ENCODE results near the gene UBE3C.

Gene UBE3C

DNA sequence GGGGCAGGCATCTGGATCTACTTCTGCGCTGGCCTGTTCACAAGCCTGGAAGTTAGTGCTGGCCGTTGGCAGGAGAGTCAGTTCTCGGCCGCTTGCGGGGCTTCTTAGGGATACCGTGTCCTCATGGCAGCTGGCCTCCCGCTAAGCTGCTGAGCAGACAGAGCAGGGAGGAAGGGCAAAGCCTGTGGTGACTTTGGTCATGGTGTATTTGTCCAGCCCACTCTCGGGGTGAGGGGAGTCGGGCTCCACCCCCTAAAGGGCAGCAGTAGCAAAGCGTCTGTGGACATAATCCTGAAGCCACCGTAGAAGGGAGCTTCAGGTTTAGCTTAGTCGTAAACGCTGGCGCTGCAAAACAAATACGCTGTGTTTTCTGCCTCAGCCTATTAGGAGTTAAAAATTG, 12.2 kb downstream of the UBE3C start:
- Histone ChIP-seq H2AK5ac (ENCODE audit: low read length) (no peak overlapping the region), H2AFZ (ENCODE audit: insufficient read depth, low read length, poor library complexity) (no peak overlapping the region), H2BK5ac (ENCODE audit: low read depth, low read length, poor library complexity) (no peak overlapping the region), H3K14ac (ENCODE audit: low read length) (no peak overlapping the region), H2BK120ac (ENCODE audit: insufficient read depth, low read length, poor library complexity) (no peak overlapping the region), H3K36me3 (ENCODE audit: control insufficient read depth in 1 of 2, insufficient read depth in 2 of 2, low read length in 2 of 2) (no peaks in the 10 kb centered on the region), H3K79me1 (ENCODE audit: low read length) (no peaks in the 10 kb centered on the region), H4K8ac (ENCODE audit: low read depth, low read length) (no peak overlapping the region), H3K4me2 (ENCODE audit: low read length) (no peak overlapping the region), H3K23ac (ENCODE audit: low read length) (no peak overlapping the region), H3K4ac (ENCODE audit: low read depth, low read length) (peak overlapping the region; percentile 90), H4K91ac (ENCODE audit: low read depth, low read length) (no peak overlapping the region), H3K4me1 (ENCODE audit: control insufficient read depth in 1 of 2, insufficient read depth in 2 of 2, low read length in 2 of 2) (no peaks in the 10 kb centered on the region), H3K4me3 (ENCODE audit: low read depth, low read length) (no peak overlapping the region), H4K12ac (ENCODE audit: low read depth, low read length) (peak overlapping the region; percentile 51), H3K79me2 (ENCODE audit: control insufficient read depth, insufficient read depth, low read length, poor library complexity) (peaks cover 18% of the 10 kb centered on the region), H3K27me3 (ENCODE audit: insufficient read depth, low read length) (no peaks in the 10 kb centered on the region), H2BK12ac (ENCODE audit: low read length) (no peak overlapping the region), H3K27ac (ENCODE audit: low read depth, low read length) (no peak overlapping the region), H3K9me3 (ENCODE audit: insufficient read depth, low read depth, low read length) (no peaks in the 10 kb centered on the region), H3K9ac (ENCODE audit: low read length) (no peak overlapping the region), H3K18ac (ENCODE audit: low read length) (peak overlapping the region; percentile 40)
- no CpG with 5 or more reads among the region's 15 CpGs for WGBS (ENCODE audit: extremely low coverage, insufficient coverage, insufficient read length)
- no peak for DNase-seq

DNA sequence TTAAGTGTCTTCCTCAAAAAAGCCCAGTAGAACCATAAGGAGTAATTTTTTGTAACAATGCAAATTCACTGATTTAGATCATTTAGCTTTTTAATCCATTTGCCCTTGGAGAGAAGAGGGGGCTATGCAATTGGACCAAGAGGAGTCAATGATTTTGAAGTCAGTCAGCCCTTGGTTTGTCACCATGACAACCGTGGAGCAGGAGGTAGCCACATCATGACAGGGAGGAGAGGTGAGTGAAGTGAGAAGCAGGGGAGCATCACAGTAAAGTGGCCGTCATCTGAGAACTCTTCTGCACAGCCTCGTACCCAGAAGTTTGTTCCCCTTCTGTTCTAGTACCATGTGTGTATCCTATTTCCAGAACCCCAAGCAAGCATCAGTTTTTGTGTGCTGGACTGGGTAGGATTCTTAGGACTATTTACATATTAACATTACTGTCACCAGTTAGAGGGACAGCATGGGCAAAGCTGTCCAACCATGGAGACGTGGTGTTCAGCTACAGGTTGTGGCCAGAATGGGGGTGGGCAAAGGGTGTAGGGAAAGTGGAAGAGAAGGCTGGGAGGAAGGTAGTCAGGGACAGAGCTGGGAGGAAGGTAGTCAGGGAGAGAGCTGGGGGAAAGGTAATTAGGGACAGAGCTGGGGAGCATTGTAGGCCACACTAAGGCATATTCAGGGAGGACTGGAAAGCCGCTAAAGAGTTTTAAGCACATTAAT, 13.1 kb downstream of the UBE3C start:
- Histone ChIP-seq H3K4me2 (ENCODE audit: low read length) (no peak overlapping the region), H3K23ac (ENCODE audit: low read length) (no peak overlapping the region), H3K36me3 (ENCODE audit: control insufficient read depth in 1 of 2, insufficient read depth in 2 of 2, low read length in 2 of 2) (no peaks in the 10 kb centered on the region), H4K91ac (ENCODE audit: low read depth, low read length) (no peak overlapping the region), H3K18ac (ENCODE audit: low read length) (no peak overlapping the region), H3K4me3 (ENCODE audit: low read depth, low read length) (no peak overlapping the region), H2BK12ac (ENCODE audit: low read length) (no peak overlapping the region), H2BK120ac (ENCODE audit: insufficient read depth, low read length, poor library complexity) (no peak overlapping the region), H3K9ac (ENCODE audit: low read length) (no peak overlapping the region), H3K4me1 (ENCODE audit: control insufficient read depth in 1 of 2, insufficient read depth in 2 of 2, low read length in 2 of 2) (no peaks in the 10 kb centered on the region), H2BK5ac (ENCODE audit: low read depth, low read length, poor library complexity) (no peak overlapping the region), H3K79me1 (ENCODE audit: low read length) (no peaks in the 10 kb centered on the region), H3K79me2 (ENCODE audit: control insufficient read depth, insufficient read depth, low read length, poor library complexity) (peaks cover 16% of the 10 kb centered on the region), H3K9me3 (ENCODE audit: insufficient read depth, low read depth, low read length) (no peaks in the 10 kb centered on the region), H3K27me3 (ENCODE audit: insufficient read depth, low read length) (no peaks in the 10 kb centered on the region), H3K14ac (ENCODE audit: low read length) (no peak overlapping the region), H2AFZ (ENCODE audit: insufficient read depth, low read length, poor library complexity) (no peak overlapping the region), H4K8ac (ENCODE audit: low read depth, low read length) (no peak overlapping the region), H4K12ac (ENCODE audit: low read depth, low read length) (no peak overlapping the region), H3K27ac (ENCODE audit: low read depth, low read length) (no peak overlapping the region), H3K4ac (ENCODE audit: low read depth, low read length) (peak overlapping the region; percentile 58), H2AK5ac (ENCODE audit: low read length) (no peak overlapping the region)
- DNase-seq: no peak
- no CpG with 5 or more reads among the region's 5 CpGs for WGBS (ENCODE audit: extremely low coverage, insufficient coverage, insufficient read length)

DNA sequence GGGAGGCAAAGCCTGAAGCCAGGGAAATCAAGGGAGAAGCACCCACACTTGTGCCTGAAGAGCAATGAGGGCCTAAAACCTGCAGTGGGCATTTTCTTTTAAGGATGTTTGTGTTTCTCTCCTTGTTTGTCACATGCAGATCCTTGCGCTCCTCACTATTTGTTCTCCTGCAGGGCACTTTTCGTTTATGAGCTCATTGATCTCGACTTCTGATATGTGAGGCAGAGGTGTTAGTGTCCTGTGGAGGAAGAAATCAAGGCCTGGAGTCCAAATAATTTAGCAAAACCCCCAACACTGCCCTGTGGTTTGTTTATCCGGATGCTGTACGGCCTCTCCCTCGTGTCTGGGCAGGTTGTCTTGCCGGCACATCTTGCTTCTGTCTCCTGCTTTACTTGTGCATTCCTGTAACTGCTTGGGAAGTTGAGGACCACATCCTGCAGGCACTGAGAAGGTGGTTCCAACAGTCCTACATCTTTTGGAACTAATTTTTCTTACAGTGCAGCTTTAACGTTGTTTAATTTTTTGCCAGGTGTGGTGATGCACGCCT, 13.7 kb downstream of the UBE3C start:
- no peak overlapping the region for H3K18ac ChIP-seq (ENCODE audit: low read length)
- no peaks in the 10 kb centered on the region for H3K27me3 ChIP-seq (ENCODE audit: insufficient read depth, low read length)
- H3K27ac ChIP-seq (ENCODE audit: low read depth, low read length): no peak overlapping the region
- no CpG with 5 or more reads among the region's 9 CpGs for WGBS (ENCODE audit: extremely low coverage, insufficient coverage, insufficient read length)
- no peak overlapping the region for H2AFZ ChIP-seq (ENCODE audit: insufficient read depth, low read length, poor library complexity)
- no peaks in the 10 kb centered on the region for H3K9me3 ChIP-seq (ENCODE audit: insufficient read depth, low read depth, low read length)
- no peak overlapping the region for H3K4me3 ChIP-seq (ENCODE audit: low read depth, low read length)
- no peak overlapping the region for H2BK5ac ChIP-seq (ENCODE audit: low read depth, low read length, poor library complexity)
- H3K79me1 ChIP-seq (ENCODE audit: low read length): no peaks in the 10 kb centered on the region
- no peak overlapping the region for H3K4me2 ChIP-seq (ENCODE audit: low read length)
- H3K14ac ChIP-seq (ENCODE audit: low read length): no peak overlapping the region
- no peak overlapping the region for H4K8ac ChIP-seq (ENCODE audit: low read depth, low read length)
- H3K4ac ChIP-seq (ENCODE audit: low read depth, low read length): peak overlapping the region; percentile 80
- H3K9ac ChIP-seq (ENCODE audit: low read length): no peak overlapping the region
- H2BK120ac ChIP-seq (ENCODE audit: insufficient read depth, low read length, poor library complexity): no peak overlapping the region
- no peak overlapping the region for H2AK5ac ChIP-seq (ENCODE audit: low read length)
- H4K91ac ChIP-seq (ENCODE audit: low read depth, low read length): no peak overlapping the region
- no peaks in the 10 kb centered on the region for H3K4me1 ChIP-seq (ENCODE audit: control insufficient read depth in 1 of 2, insufficient read depth in 2 of 2, low read length in 2 of 2)
- no peak overlapping the region for H3K23ac ChIP-seq (ENCODE audit: low read length)
- peaks cover 16% of the 10 kb centered on the region for H3K79me2 ChIP-seq (ENCODE audit: control insufficient read depth, insufficient read depth, low read length, poor library complexity)
- no peak overlapping the region for H2BK12ac ChIP-seq (ENCODE audit: low read length)
- H3K36me3 ChIP-seq (ENCODE audit: control insufficient read depth in 1 of 2, insufficient read depth in 2 of 2, low read length in 2 of 2): no peaks in the 10 kb centered on the region
- no peak overlapping the region for H4K12ac ChIP-seq (ENCODE audit: low read depth, low read length)
- DNase-seq: no peak

DNA sequence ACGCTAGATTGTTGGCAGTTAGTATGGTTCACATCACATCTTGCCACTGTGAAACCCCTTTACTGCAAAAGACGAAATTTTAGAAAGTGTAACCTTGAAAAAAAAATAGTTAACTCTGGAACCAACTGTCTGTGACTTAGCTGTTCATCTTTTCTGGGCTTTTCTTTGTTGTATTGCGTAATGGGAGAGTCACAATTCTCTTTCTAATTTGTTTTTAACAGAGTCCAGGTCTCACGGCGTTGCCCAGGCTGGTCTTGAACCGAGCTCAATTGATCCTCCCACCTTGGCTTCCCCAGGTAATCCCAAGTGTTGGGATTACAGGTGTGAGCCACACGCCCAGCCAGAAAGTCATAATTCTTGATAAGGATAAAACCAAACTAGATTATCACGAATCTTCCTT, 14.5 kb downstream of the UBE3C start:
- Histone ChIP-seq H3K27me3 (ENCODE audit: insufficient read depth, low read length) (no peaks in the 10 kb centered on the region), H3K14ac (ENCODE audit: low read length) (no peak overlapping the region), H3K9ac (ENCODE audit: low read length) (no peak overlapping the region), H3K4ac (ENCODE audit: low read depth, low read length) (peak overlapping the region; percentile 53), H2BK5ac (ENCODE audit: low read depth, low read length, poor library complexity) (no peak overlapping the region), H3K18ac (ENCODE audit: low read length) (no peak overlapping the region), H3K27ac (ENCODE audit: low read depth, low read length) (no peak overlapping the region), H4K8ac (ENCODE audit: low read depth, low read length) (no peak overlapping the region), H3K79me2 (ENCODE audit: control insufficient read depth, insufficient read depth, low read length, poor library complexity) (peaks cover 16% of the 10 kb centered on the region), H3K9me3 (ENCODE audit: insufficient read depth, low read depth, low read length) (no peaks in the 10 kb centered on the region), H3K36me3 (ENCODE audit: control insufficient read depth in 1 of 2, insufficient read depth in 2 of 2, low read length in 2 of 2) (no peaks in the 10 kb centered on the region), H2BK12ac (ENCODE audit: low read length) (no peak overlapping the region), H2BK120ac (ENCODE audit: insufficient read depth, low read length, poor library complexity) (no peak overlapping the region), H2AK5ac (ENCODE audit: low read length) (no peak overlapping the region), H4K91ac (ENCODE audit: low read depth, low read length) (no peak overlapping the region), H3K79me1 (ENCODE audit: low read length) (no peaks in the 10 kb centered on the region), H3K23ac (ENCODE audit: low read length) (no peak overlapping the region), H3K4me1 (ENCODE audit: control insufficient read depth in 1 of 2, insufficient read depth in 2 of 2, low read length in 2 of 2) (no peaks in the 10 kb centered on the region), H3K4me2 (ENCODE audit: low read length) (no peak overlapping the region), H2AFZ (ENCODE audit: insufficient read depth, low read length, poor library complexity) (no peak overlapping the region), H3K4me3 (ENCODE audit: low read depth, low read length) (no peak overlapping the region), H4K12ac (ENCODE audit: low read depth, low read length) (no peak overlapping the region)
- whole genome bisulfite sequencing (ENCODE audit: extremely low coverage, insufficient coverage, insufficient read length): no CpG with 5 or more reads among the region's 8 CpGs
- no peak for DNase-seq
